GM12801 (cell line): ENCODE data around the gene DNAH10.

Experiments used
- CTCF ChIP-seq: IDR thresholded peaks from one replicate; pipeline ENCODE4 v1.5.1; 2011; ENCODE audit warnings: control low read depth; ENCODE audit not compliant: insufficient read length; ENCODE audit errors: extremely low read depth

Gene DNAH10

GRCh38 chr12:123720141-123720814 is 41.8 kb upstream of the DNAH10 start:
- TF ChIP-seq CTCF: no peak

- no peak for TF ChIP-seq CTCF
Measured at GRCh38 chr12:123721245-123721644, 40.9 kb upstream of the DNAH10 start.

GRCh38 chr12:123723011-123723410 is 39.1 kb upstream of the DNAH10 start:
- TF ChIP-seq CTCF: no peak

GRCh38 chr12:123723765-123724164 is 38.3 kb upstream of the DNAH10 start:
- no peak for TF ChIP-seq CTCF

GRCh38 chr12:123726244-123726643 is 35.9 kb upstream of the DNAH10 start:
- no peak for TF ChIP-seq CTCF

GRCh38 chr12:123726962-123727361 is 35.1 kb upstream of the DNAH10 start:
- TF ChIP-seq CTCF: no peak

GRCh38 chr12:123727878-123728277 is 34.2 kb upstream of the DNAH10 start:
- no peak for TF ChIP-seq CTCF
